CD4-positive, CD25-positive, alpha-beta regulatory T cell (primary cell): ENCODE results near the gene NUAK2. TPM values are rescaled to one million over a fixed set of nuclear protein-coding genes. Genes with fewer than 3 reads are reported as not detected.

Source experiments
- ATAC-seq, 2 donors: fragments of 150-1000 bp; cut with Tn5 transposase; one replicate each; pipeline ENCODE4 v1.10.0; 2021; ENCODE audit warnings: low read depth in 2 of 2, moderate number of reproducible peaks in 2 of 2, moderate library complexity in 1 of 2
- DNase-seq, 3 donors: peaks; one replicate each; pipeline versions ENCODE4 v3.0.0 to v3.0.0-alpha.2; 2012 to 2022; ENCODE audit warnings: mixed read lengths in 1 of 3
- H3K27ac ChIP-seq: one replicate; pipeline ENCODE4 v1.7.0; 2013; ENCODE audit warnings: mild to moderate bottlenecking, low read length; ENCODE audit not compliant: insufficient read depth, poor library complexity, severe bottlenecking
- H3K27me3 ChIP-seq: one replicate; pipeline ENCODE4 v1.7.0; 2013; ENCODE audit warnings: low read length; ENCODE audit not compliant: control insufficient read depth, insufficient read depth
- H3K36me3 ChIP-seq: one replicate; pipeline ENCODE4 v1.7.0; 2013; ENCODE audit warnings: mild to moderate bottlenecking, low read length, moderate library complexity; ENCODE audit not compliant: control insufficient read depth, insufficient read depth
- H3K4me1 ChIP-seq: 2 replicates; pipeline ENCODE4 v1.7.0; 2013; ENCODE audit warnings: mild to moderate bottlenecking, low read length; ENCODE audit not compliant: insufficient read depth, control insufficient read depth, poor library complexity, severe bottlenecking
- H3K4me3 ChIP-seq: one replicate; pipeline ENCODE4 v1.7.0; 2013; ENCODE audit warnings: low read depth, mild to moderate bottlenecking, low read length, moderate library complexity
- H3K9me3 ChIP-seq, 2 experiments: 1 replicate in 1 of 2; 2 replicates in 1 of 2; pipeline ENCODE4 v1.7.0; 2013; ENCODE audit warnings: low read length in 2 of 2, mild to moderate bottlenecking in 1 of 2, moderate library complexity in 1 of 2; ENCODE audit not compliant: control insufficient read depth in 2 of 2
- H3K27ac Mint-ChIP-seq, 3 donors: one replicate each; pipeline ENCODE4 v1.8.0; 2020 to 2022; ENCODE audit warnings: mild to moderate bottlenecking in 3 of 3, mixed read lengths in 3 of 3, moderate library complexity in 2 of 3
- H3K27me3 Mint-ChIP-seq: one replicate; pipeline ENCODE4 v1.8.0; 2022; ENCODE audit warnings: mild to moderate bottlenecking, mixed read lengths
- H3K36me3 Mint-ChIP-seq: one replicate; pipeline ENCODE4 v1.8.0; 2020; ENCODE audit warnings: mixed read lengths
- H3K4me1 Mint-ChIP-seq, 4 donors: one replicate each; pipeline ENCODE4 v1.8.0; 2020 to 2022; ENCODE audit warnings: mixed read lengths in 4 of 4, mild to moderate bottlenecking in 1 of 4
- H3K4me3 Mint-ChIP-seq, 4 donors: one replicate each; pipeline ENCODE4 v1.8.0; 2020 to 2022; ENCODE audit warnings: mild to moderate bottlenecking in 4 of 4, mixed read lengths in 4 of 4, moderate library complexity in 3 of 4
- H3K9me3 Mint-ChIP-seq, 7 donors: one replicate each; pipeline ENCODE4 v1.8.0; 2020 to 2022; ENCODE audit warnings: mixed read lengths in 7 of 7, mild to moderate bottlenecking in 3 of 7, moderate library complexity in 2 of 7
- polyA plus RNA-seq, 4 donors: library from polyadenylated mRNA; unstranded; fragments of 300-500 nt; fragmentation: Illumina TruSeq; gene quantifications; one replicate each; pipeline ENCODE4 v1.2.3, GENCODE V29; 2021
- total RNA-seq: library from RNA; stranded (reverse); gene quantifications from one replicate; pipeline ENCODE4 v1.2.3, GENCODE V29; 2022

NUAK2 gene
- total and polyA plus RNA-seq, 5 donors from 2014 or later, result 9.9 to 41.3 (median 18.6) TPM

DNA sequence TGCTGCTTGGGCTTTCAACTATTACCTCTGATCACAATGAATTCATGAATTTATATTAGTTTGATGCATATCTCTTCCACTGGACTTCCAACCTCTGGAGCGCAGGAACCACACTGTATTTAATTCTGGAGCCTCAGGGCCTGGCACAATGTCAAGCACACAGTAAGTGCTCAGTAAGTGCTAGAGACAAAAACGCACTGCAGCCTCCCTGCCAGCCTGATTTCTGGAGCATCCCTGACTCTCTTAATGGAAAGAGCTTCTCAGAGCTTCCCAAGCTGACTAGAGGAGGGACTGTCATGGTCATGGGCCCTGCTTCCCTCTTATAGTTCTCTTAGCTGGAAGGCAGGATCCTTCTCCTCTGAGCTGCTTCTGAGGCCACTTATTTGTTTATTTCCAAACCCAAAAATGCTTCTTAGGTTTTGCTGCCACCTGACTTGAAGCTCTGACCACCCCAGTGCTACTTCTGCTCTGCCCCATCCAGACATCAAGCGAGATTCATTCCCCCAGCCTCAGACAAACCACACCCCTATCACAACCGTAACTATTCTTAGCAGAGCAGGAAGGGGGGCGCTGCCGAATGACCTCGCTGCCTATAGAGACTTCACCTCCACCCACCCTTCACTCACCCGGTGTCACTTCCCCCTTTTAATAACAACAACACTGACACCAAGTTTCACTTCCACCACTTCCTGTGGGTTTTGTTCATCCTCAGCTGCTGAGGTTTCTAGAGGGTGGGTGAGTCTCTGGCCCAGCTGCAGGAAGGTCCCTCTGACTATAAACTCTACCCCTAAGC is 33.6 kb downstream of the NUAK2 start:
- Histone ChIP-seq H3K4me3 (peak overlapping the region; percentile 85), H3K36me3 (no peaks in the 10 kb centered on the region), H3K27ac (peak overlapping the region; percentile 87), H3K27me3 (no peaks in the 10 kb centered on the region), H3K9me3 (no peaks in the 10 kb centered on the region), H3K4me1 (peaks cover 76% of the 10 kb centered on the region)
- no peaks in the 10 kb centered on the region for H3K36me3 Mint-ChIP-seq
- peak overlapping the region; percentile 75 to 82 (median 80) for H3K4me3 Mint-ChIP-seq
- peak; percentile 71 to 72 for ATAC-seq
- DNase-seq, result peak; percentile 75 to 97 (median 94)
- H3K9me3 Mint-ChIP-seq, result peaks cover 0 to 3% (median 0%) of the 10 kb centered on the region in 7 donors
- peaks cover 20% of the 10 kb centered on the region for H3K27me3 Mint-ChIP-seq
- peaks cover 17 to 92% (median 56%) of the 10 kb centered on the region in 4 donors for H3K4me1 Mint-ChIP-seq
- peak overlapping the region; percentile 93 to 98 (median 98) for H3K27ac Mint-ChIP-seq

DNA sequence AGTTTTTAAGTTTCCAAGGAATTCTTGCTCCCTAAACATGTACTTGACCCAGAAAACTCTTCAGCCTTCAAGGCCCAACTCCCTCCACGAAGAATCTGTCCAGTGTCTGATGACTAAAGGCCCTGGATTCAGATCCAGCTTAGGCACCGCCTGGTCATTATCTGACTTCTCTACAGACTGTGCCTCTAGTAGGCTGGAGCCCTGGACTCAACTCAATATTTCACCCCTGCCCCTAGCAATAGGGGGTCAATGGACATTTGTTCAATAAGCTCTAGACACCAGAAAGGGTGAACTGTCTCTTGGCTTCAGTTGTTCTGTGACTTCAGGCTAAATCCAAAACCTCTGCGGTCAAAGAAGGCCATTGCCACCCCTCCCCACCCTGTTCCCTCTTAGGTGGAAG is 34.5 kb downstream of the NUAK2 start:
- no peak for DNase-seq
- H3K27ac ChIP-seq, result peak overlapping the region; percentile 87

DNA sequence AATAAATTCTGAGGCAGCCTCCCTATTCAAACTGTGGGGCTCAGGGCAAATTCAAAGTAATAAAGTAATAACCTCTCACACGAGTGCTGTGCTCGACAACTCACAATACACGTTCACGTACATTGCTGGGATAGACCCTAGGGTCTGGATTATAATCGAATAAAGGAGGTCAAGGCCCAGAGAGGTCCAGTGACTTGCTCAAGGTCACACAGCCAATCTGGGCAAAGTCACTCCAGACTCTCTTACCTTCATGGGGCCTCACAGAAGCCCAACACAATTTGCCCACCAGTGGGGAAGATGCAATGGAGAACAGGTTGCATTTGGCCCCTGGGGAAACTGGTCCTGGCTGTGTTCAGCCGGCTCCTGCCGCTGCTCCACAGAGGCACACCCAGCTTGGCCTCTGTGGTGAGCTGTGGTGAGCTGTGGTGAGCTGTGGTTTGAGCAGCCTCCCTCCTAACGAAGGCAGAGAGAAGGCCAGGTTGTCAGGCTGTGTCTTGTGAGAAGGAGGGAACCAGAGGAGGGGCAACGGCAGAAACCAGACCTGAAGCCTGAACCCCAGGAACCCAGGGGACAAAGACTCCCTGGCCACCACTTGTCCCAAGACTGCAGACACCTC is 35.1 kb downstream of the NUAK2 start:
- peaks cover 81% of the 10 kb centered on the region for H3K4me1 ChIP-seq
- Mint-ChIP-seq H3K4me1 (peaks cover 17 to 88% (median 57%) of the 10 kb centered on the region in 4 donors), H3K4me3 (peak overlapping the region; percentile 80 to 94 (median 88)), H3K27ac (peak overlapping the region; percentile 93 to 98 (median 98)), H3K9me3 (peaks cover 0 to 3% (median 0%) of the 10 kb centered on the region in 7 donors), H3K27me3 (peaks cover 28% of the 10 kb centered on the region), H3K36me3 (no peaks in the 10 kb centered on the region)
- H3K36me3 ChIP-seq, result no peaks in the 10 kb centered on the region
- peak overlapping the region; percentile 85 for H3K4me3 ChIP-seq
- no peaks in the 10 kb centered on the region for H3K9me3 ChIP-seq
- DNase-seq, result peak; percentile 59 to 87 (median 68)
- H3K27ac ChIP-seq, result peak overlapping the region; percentile 87
- ATAC-seq, result no peak
- H3K27me3 ChIP-seq, result no peaks in the 10 kb centered on the region

More for the DNA sequence above, 34.5 kb downstream of the NUAK2 start:
- no peaks in the 10 kb centered on the region for H3K9me3 ChIP-seq
- no peaks in the 10 kb centered on the region for H3K36me3 ChIP-seq
- peaks cover 85% of the 10 kb centered on the region for H3K4me1 ChIP-seq
- H3K36me3 Mint-ChIP-seq, result no peaks in the 10 kb centered on the region
- H3K4me3 Mint-ChIP-seq, result peak overlapping the region; percentile 80 to 94 (median 88)
- H3K9me3 Mint-ChIP-seq, result peaks cover 0 to 3% (median 0%) of the 10 kb centered on the region in 7 donors
- H3K27ac Mint-ChIP-seq, result peak overlapping the region; percentile 93 to 98 (median 98)
- H3K4me1 Mint-ChIP-seq, result peaks cover 17 to 92% (median 59%) of the 10 kb centered on the region in 4 donors
- no peak for ATAC-seq
- no peaks in the 10 kb centered on the region for H3K27me3 ChIP-seq
- peaks cover 28% of the 10 kb centered on the region for H3K27me3 Mint-ChIP-seq
- H3K4me3 ChIP-seq, result peak overlapping the region; percentile 85

DNA sequence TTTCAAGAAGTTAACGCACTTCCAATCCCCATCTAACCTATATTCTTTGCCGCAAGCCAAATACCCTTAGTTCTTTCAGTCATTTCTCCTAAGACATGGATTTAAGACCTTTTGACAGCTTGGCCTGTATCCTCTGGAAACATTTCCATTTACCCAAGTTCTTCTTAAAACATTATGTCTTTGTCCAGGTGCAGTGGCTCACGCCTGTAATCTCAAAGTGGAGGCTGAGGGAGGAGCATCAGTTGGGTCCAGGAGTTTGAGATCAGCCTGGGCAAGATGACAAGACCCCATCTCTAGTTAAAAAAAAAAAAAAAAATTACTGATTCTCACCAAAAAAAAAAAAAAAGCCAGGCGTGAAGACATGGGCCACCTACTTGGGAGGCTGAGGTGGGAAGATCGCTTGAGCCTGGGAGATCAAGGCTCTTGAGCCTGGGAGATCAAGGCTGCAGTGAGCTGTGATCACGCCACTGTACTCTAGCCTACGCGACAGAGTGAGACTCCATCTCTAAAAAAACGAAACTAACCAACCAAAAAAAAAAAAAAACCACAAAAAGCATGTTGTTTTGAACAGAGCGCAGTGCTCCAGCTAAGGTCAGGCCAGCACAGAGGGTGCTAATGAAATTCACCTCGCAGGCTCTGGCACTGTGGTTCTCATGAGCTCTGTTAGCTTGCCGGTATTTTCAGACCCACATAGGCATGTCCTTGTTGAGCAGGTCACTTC is 36.0 kb downstream of the NUAK2 start:
- Histone ChIP-seq H3K36me3 (no peaks in the 10 kb centered on the region), H3K27ac (peak overlapping the region; percentile 87), H3K27me3 (no peaks in the 10 kb centered on the region), H3K4me1 (peaks cover 79% of the 10 kb centered on the region), H3K4me3 (peak overlapping the region; percentile 85), H3K9me3 (no peaks in the 10 kb centered on the region)
- DNase-seq (peak; percentile 47 to 88 (median 79)), ATAC-seq (peak; percentile 33 to 38)
- no peaks in the 10 kb centered on the region for H3K36me3 Mint-ChIP-seq
- peak overlapping the region; percentile 93 to 98 (median 98) for H3K27ac Mint-ChIP-seq
- H3K9me3 Mint-ChIP-seq, result peaks cover 0 to 3% (median 0%) of the 10 kb centered on the region in 7 donors
- peaks cover 28% of the 10 kb centered on the region for H3K27me3 Mint-ChIP-seq
- peak overlapping the region; percentile 80 to 94 (median 88) for H3K4me3 Mint-ChIP-seq
- peaks cover 17 to 88% (median 60%) of the 10 kb centered on the region in 4 donors for H3K4me1 Mint-ChIP-seq

DNA sequence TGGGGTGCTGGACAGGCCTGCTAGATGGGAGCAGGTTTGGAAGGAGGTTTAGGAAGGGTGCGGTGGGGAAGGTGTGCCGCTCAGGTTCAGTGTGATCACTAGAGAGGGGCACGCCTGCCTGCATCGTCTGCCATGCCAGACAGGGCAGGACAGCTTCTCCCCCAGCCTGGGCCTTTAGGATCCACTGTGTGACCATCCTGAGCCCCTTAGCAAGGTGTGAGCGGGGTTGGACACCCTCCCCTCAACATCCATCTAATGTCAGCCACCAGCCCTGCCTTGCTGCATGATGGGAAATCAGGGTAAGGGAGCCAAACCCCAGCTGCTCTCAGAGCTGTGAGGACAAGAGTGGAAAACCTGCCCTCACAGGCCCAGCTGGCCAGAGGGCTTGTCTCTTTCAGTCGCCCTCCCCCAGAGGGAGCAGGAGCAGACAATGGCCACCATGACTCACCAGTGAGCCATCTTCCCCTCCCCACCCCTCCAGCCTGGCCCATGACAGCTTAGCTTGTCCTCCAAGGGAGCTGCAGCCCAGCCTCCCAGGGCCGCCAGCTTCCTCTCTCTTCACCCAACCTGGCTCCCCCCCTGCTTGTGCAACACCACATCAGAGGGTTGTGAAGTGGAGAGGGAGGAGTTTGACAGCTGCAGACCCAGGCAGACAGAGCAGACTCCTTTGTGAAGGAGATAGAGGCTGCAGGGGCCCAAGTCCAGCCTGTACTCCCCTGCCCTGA is 37.0 kb downstream of the NUAK2 start:
- peak overlapping the region; percentile 87 for H3K27ac ChIP-seq
- H3K9me3 Mint-ChIP-seq, result peaks cover 0 to 3% (median 0%) of the 10 kb centered on the region in 7 donors
- no peaks in the 10 kb centered on the region for H3K27me3 ChIP-seq
- H3K4me3 Mint-ChIP-seq, result peak overlapping the region; percentile 80 to 94 (median 88)
- peaks cover 28% of the 10 kb centered on the region for H3K27me3 Mint-ChIP-seq
- no peaks in the 10 kb centered on the region for H3K36me3 ChIP-seq
- peak overlapping the region; percentile 93 to 98 (median 98) for H3K27ac Mint-ChIP-seq
- H3K9me3 ChIP-seq, result no peaks in the 10 kb centered on the region
- H3K4me1 Mint-ChIP-seq, result peaks cover 20 to 89% (median 68%) of the 10 kb centered on the region in 4 donors
- H3K4me3 ChIP-seq, result peak overlapping the region; percentile 85
- peak; percentile 71 to 76 for ATAC-seq
- DNase-seq, result peak; percentile 78 to 95 (median 88)
- H3K4me1 ChIP-seq, result peaks cover 83% of the 10 kb centered on the region
- H3K36me3 Mint-ChIP-seq, result no peaks in the 10 kb centered on the region

DNA sequence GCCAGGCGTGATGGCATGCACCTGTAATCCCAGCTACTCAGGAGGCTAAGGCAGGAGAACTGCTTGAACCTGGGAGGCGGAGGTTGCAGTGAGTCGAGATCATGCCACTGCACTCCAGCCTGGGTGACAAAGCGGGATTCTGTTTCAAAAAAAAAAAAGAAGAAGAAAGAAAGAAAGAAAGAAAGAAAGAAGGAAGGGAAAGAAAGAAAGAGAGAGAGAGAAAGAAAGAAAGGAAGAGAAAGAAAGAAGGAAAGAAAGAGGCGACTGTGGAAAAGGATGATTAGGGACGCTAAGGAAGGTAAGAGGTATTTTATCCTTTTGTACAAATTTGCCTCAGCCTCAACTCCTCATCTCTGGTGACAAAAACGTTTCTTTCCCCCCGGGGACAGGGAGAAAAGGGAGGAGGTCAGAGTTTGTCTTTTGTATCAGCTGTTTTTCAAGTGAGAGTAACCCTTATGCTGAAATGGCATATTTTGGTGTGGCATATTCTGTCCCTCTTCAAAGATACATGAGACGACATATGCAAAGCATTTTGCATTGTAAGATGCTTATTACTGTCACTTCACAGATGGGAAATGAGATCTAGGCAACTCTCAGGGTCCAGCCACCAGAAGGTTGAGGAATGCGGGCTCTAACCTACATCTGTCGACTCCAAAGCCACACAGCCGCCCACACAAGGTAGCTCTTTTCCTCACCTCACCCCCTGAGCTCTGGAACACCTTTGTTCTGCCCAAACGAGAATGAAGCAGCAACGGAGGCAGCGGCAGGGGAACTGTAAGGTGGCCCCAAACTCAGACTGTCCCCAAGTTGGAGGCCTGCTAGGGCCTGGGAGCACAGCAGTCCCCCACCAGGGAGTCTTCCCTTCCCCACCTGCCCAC is 38.0 kb downstream of the NUAK2 start:
- Mint-ChIP-seq H3K4me1 (peaks cover 20 to 91% (median 74%) of the 10 kb centered on the region in 4 donors), H3K27ac (peak overlapping the region; percentile 93 to 98 (median 98)), H3K4me3 (peak overlapping the region; percentile 40 to 80 (median 77)), H3K27me3 (peaks cover 28% of the 10 kb centered on the region), H3K9me3 (peaks cover 0 to 3% (median 0%) of the 10 kb centered on the region in 7 donors), H3K36me3 (no peaks in the 10 kb centered on the region)
- Histone ChIP-seq H3K4me3 (no peak overlapping the region), H3K27ac (peak overlapping the region; percentile 87), H3K27me3 (no peaks in the 10 kb centered on the region), H3K4me1 (peaks cover 84% of the 10 kb centered on the region), H3K9me3 (no peaks in the 10 kb centered on the region), H3K36me3 (no peaks in the 10 kb centered on the region)
- DNase-seq (no peak), ATAC-seq (no peak)
